ACC112 (cell line): Measurements from ENCODE around the gene OSBPL8.
A peak's percentile ranks its signal among the peaks of the same experiment; 100 is the strongest.

ENCODE experiments used
- H2AFZ ChIP-seq: fragments of 200-600 bp; sonication (generic); one replicate; pipeline ENCODE4 v1.6.0; 2017; ENCODE audit warnings: antibody characterized with exemption, low read length; ENCODE audit not compliant: unreplicated experiment
- H3K27ac ChIP-seq: fragments of 200-600 bp; sonication (generic); 2 replicates; pipeline ENCODE4 v1.5.1; 2014; ENCODE audit warnings: low read depth, mild to moderate bottlenecking, antibody characterized with exemption, low read length, moderate library complexity
- H3K27me3 ChIP-seq: fragments of 200-600 bp; sonication (generic); 2 replicates; pipeline ENCODE4 v1.6.1; 2014; ENCODE audit warnings: mild to moderate bottlenecking, antibody characterized with exemption, low read length, moderate library complexity, mixed read lengths; ENCODE audit not compliant: insufficient read depth
- H3K36me3 ChIP-seq: fragments of 200-600 bp; sonication (generic); 2 replicates; pipeline ENCODE4 v1.6.1; 2016; ENCODE audit warnings: mild to moderate bottlenecking, antibody characterized with exemption, low read length, moderate library complexity, mixed read lengths; ENCODE audit not compliant: insufficient read depth
- H3K4me1 ChIP-seq: fragments of 200-600 bp; sonication (generic); one replicate; pipeline ENCODE4 v1.6.1; 2016; ENCODE audit warnings: low read length, mixed read lengths; ENCODE audit not compliant: insufficient read depth, unreplicated experiment, control insufficient read depth
- H3K4me3 ChIP-seq: fragments of 200-600 bp; sonication (generic); 2 replicates; pipeline ENCODE4 v1.5.1; 2014; ENCODE audit warnings: mild to moderate bottlenecking, low read depth, low read length
- H3K79me2 ChIP-seq: fragments of 200-600 bp; sonication (generic); one replicate; pipeline ENCODE4 v1.6.0; 2016; ENCODE audit warnings: low read length; ENCODE audit not compliant: control insufficient read depth, unreplicated experiment, insufficient read depth

Gene OSBPL8

DNA sequence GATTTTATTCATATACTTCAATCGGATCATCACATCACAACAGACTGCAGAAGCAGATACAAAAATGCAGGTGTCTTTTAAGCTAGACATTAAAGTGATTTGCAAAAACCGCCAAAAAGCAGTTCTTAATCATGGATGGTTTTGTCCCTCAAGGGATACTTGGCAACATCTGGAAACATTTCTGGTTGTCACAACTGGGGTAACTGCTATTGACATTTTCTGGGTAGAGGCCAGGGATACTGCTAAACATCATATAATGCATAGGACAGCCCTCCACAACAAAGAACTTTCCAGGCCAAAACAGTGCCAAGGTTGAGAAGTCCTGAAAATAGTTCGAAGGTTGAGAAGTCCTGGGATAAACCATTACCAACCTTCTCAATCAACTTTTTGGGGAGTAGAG lies 109.6 kb downstream of the OSBPL8 start:
- Histone ChIP-seq H3K4me1 (peaks cover 29% of the 10 kb centered on the region), H3K36me3 (peaks cover 12% of the 10 kb centered on the region), H3K27me3 (no peaks in the 10 kb centered on the region), H3K4me3 (peak overlapping the region; percentile 11; the same call in 1 of the 2 replicates), H3K79me2 (peaks cover 19% of the 10 kb centered on the region), H2AFZ (no peak overlapping the region), H3K27ac (peak overlapping the region; percentile 54)

GRCh38 chr12:76449583-76449982 lies 110.0 kb downstream of the OSBPL8 start:
- Histone ChIP-seq H3K4me3 (peak overlapping the region; percentile 11; the same call in 1 of the 2 replicates), H3K4me1 (peaks cover 31% of the 10 kb centered on the region), H2AFZ (no peak overlapping the region), H3K27ac (peak overlapping the region; percentile 54), H3K27me3 (no peaks in the 10 kb centered on the region), H3K79me2 (peaks cover 19% of the 10 kb centered on the region), H3K36me3 (peaks cover 12% of the 10 kb centered on the region)

DNA sequence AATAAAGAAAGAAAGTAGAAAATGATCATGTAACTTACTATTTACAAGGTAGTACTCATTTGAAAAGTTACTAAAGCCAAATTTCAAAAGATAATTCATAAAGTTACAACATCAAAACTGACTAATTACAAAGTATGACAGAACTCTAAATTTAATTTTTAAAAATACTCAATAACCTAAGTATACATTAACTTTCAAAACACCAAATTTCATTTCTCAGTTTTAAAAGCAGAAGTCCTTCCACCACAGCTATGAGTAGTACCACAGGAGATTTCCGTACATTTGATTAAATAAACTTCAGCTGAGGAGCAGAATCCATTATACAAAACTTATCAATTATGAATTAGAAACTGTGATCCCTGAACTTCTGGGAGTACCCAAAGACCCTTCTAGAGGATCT lies 110.6 kb downstream of the OSBPL8 start:
- Histone ChIP-seq H3K4me3 (no peak overlapping the region), H3K79me2 (peaks cover 23% of the 10 kb centered on the region), H3K27me3 (no peaks in the 10 kb centered on the region), H3K27ac (peak overlapping the region; percentile 54), H2AFZ (no peak overlapping the region), H3K36me3 (peaks cover 12% of the 10 kb centered on the region), H3K4me1 (peaks cover 31% of the 10 kb centered on the region)

GRCh38 chr12:76446090-76446489 lies 113.5 kb downstream of the OSBPL8 start:
- Histone ChIP-seq H3K4me1 (peaks cover 20% of the 10 kb centered on the region), H2AFZ (no peak overlapping the region), H3K27me3 (no peaks in the 10 kb centered on the region), H3K27ac (no peak overlapping the region), H3K4me3 (no peak overlapping the region), H3K79me2 (peaks cover 26% of the 10 kb centered on the region), H3K36me3 (peaks cover 12% of the 10 kb centered on the region)

GRCh38 chr12:76445462-76445861 lies 114.1 kb downstream of the OSBPL8 start:
- Histone ChIP-seq H3K4me1 (peaks cover 14% of the 10 kb centered on the region), H3K36me3 (peaks cover 12% of the 10 kb centered on the region), H2AFZ (no peak overlapping the region), H3K27me3 (no peaks in the 10 kb centered on the region), H3K79me2 (peaks cover 29% of the 10 kb centered on the region), H3K4me3 (no peak overlapping the region), H3K27ac (no peak overlapping the region)

DNA sequence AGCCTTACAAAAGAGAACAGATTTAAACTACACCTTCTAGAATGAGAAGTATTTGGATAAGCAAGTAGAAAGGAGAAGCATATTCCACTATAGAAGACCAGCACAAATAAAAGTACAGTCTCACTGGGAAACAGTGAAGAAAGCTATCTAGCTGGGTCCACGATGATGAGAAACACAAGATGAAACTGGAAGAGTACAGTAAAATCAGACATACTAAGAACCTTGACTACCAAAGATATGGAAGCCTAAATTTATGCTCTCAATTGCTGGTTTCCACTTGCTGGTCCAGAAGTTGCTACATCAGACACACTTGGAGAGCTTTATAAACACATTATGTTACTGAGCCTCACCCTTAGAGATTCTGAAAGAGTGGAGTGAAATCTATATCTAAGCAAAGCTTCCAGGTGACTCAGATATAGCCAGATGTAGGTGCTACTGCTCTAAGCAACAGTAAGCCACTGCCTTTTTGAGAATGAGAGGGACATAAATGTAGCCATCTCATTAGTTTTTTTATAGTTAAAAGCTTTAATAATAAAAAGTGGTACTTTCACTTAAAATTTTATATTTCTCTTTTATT lies 115.1 kb downstream of the OSBPL8 start:
- peaks cover 29% of the 10 kb centered on the region for H3K79me2 ChIP-seq
- H3K4me3 ChIP-seq, result no peak overlapping the region
- H3K27ac ChIP-seq, result no peak overlapping the region
- H2AFZ ChIP-seq, result no peak overlapping the region
- H3K27me3 ChIP-seq, result no peaks in the 10 kb centered on the region
- peaks cover 7% of the 10 kb centered on the region; the same call in 1 of the 2 replicates for H3K36me3 ChIP-seq
- H3K4me1 ChIP-seq, result peaks cover 6% of the 10 kb centered on the region

GRCh38 chr12:76441016-76441415 lies 118.6 kb downstream of the OSBPL8 start:
- peaks cover 4% of the 10 kb centered on the region for H3K4me1 ChIP-seq
- peaks cover 4% of the 10 kb centered on the region; the same call in 1 of the 2 replicates for H3K36me3 ChIP-seq
- no peak overlapping the region for H3K4me3 ChIP-seq
- no peaks in the 10 kb centered on the region for H3K27me3 ChIP-seq
- H2AFZ ChIP-seq, result no peak overlapping the region
- no peak overlapping the region for H3K27ac ChIP-seq
- H3K79me2 ChIP-seq, result peaks cover 28% of the 10 kb centered on the region

DNA sequence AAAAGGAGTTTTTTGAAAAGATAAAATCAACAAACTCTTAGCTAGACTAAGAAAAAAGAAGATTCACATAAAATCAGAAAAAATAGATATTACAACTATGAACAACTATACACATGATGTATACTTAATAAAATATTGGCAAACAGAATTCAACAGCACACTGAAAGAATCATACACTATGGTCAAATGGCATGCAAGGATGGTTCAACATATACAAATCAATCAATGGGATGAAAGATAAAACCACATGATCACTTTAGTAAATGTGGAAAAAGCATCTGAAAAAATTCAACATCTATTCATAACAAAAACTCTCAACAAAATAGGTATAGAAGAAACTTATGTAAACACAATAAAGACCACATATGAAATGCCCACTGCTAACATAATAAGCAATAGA lies 126.8 kb downstream of the OSBPL8 start:
- H3K4me3 ChIP-seq, result no peak overlapping the region

GRCh38 chr12:76428117-76428516 lies 131.5 kb downstream of the OSBPL8 start:
- Histone ChIP-seq H3K4me3 (no peak overlapping the region), H3K79me2 (peaks cover 27% of the 10 kb centered on the region), H2AFZ (no peak overlapping the region), H3K27me3 (no peaks in the 10 kb centered on the region), H3K27ac (no peak overlapping the region), H3K4me1 (no peaks in the 10 kb centered on the region), H3K36me3 (peaks cover 18% of the 10 kb centered on the region)

More for the DNA sequence above, 126.8 kb downstream of the OSBPL8 start:
- no peaks in the 10 kb centered on the region for H3K27me3 ChIP-seq
- H3K36me3 ChIP-seq, result peaks cover 11% of the 10 kb centered on the region; the same call in 1 of the 2 replicates
- H3K79me2 ChIP-seq, result peaks cover 36% of the 10 kb centered on the region
- no peak overlapping the region for H3K27ac ChIP-seq
- no peak overlapping the region for H2AFZ ChIP-seq
- no peaks in the 10 kb centered on the region for H3K4me1 ChIP-seq

GRCh38 chr12:76426160-76426559 lies 133.4 kb downstream of the OSBPL8 start:
- Histone ChIP-seq H3K4me1 (no peaks in the 10 kb centered on the region), H2AFZ (no peak overlapping the region), H3K27ac (no peak overlapping the region), H3K27me3 (no peaks in the 10 kb centered on the region), H3K36me3 (peaks cover 15% of the 10 kb centered on the region), H3K4me3 (no peak overlapping the region), H3K79me2 (peaks cover 22% of the 10 kb centered on the region)

DNA sequence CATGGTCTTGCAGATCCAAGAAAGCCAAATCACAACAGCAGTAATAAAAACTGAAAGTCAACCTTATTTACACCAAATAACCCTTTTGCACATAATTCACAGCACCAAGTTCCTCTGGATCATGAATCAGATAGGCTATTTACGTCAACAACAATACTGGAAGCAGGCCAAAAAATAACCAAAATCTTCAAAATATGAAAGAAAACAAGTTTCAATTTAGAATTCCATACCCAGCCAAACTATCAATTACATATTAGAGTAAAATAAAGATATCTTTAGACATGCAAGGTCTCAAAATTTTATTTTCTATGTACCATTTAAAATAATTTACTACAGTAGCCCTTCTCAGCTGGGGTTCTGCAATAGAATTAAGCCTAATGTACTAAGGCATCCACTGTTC lies 134.6 kb downstream of the OSBPL8 start:
- H3K79me2 ChIP-seq, result peaks cover 14% of the 10 kb centered on the region
- peaks cover 11% of the 10 kb centered on the region for H3K36me3 ChIP-seq
- H3K27me3 ChIP-seq, result no peaks in the 10 kb centered on the region
- no peak overlapping the region for H3K4me3 ChIP-seq
- H3K4me1 ChIP-seq, result no peaks in the 10 kb centered on the region
- H2AFZ ChIP-seq, result no peak overlapping the region
- H3K27ac ChIP-seq, result no peak overlapping the region
